HepG2 (cell line): Measurements from ENCODE around the gene HS6ST2. TPM values are rescaled to one million over a fixed set of nuclear protein-coding genes. Genes with fewer than 3 reads are reported as not detected.

Experiments
- ATAC-seq: fragments of 200-7000 bp; cut with Tn5 transposase; 3 replicates; pipeline ENCODE4 v1.9.1; 2020; ENCODE audit warnings: mild to moderate bottlenecking, moderate library complexity
- BruUV-seq: library from RNA; stranded (reverse); fragments of 400-500 nt; replicated peaks from 2 replicates; lab custom pipeline; 2021; lab: Mats Ljungman, UMichigan
- CTCF ChIA-PET: fragments of 300-600 bp; formaldehyde crosslinking; extraction: SDS; loops from one replicate; lab custom pipeline; 2021; ENCODE audit warnings: low total read pairs, inconsistent platforms, low intra/inter-chr PET ratio; lab: Yijun Ruan, JAX
- POLR2A ChIA-PET: fragments of 350-600 bp; sonication (Branson Sonifier 250); formaldehyde crosslinking; loops from one replicate; lab custom pipeline; 2020; ENCODE audit warnings: antibody characterized with exemption, inconsistent platforms; lab: Yijun Ruan, JAX
- DNase-seq: peaks from one replicate; pipeline ENCODE4 v3.0.0-alpha.2; 2015; ENCODE audit warnings: low spot score
- FAIRE-seq: peaks from 3 replicates; lab custom pipeline; 2011; peaks lifted over from hg19 to GRCh38; lab: Jason Lieb, UNC
- H2AFZ ChIP-seq: one replicate; pipeline ENCODE4 v1.6.1; 2011; ENCODE audit warnings: low read length, inconsistent platforms
- H3K27ac ChIP-seq: fragments of 300-600 bp; 3 replicates; pipeline ENCODE4 v1.8.0; 2011; ENCODE audit warnings: mixed run types, mild to moderate bottlenecking, mixed read lengths, low read length, inconsistent platforms; ENCODE audit not compliant: insufficient read depth; ENCODE audit errors: extremely low read length
- H3K27me3 ChIP-seq, 2 experiments: fragments of 200-600 bp in 1 of 2; 2 replicates in 1 of 2; 3 replicates in 1 of 2; pipeline versions ENCODE4 v1.6.0 to v1.8.0; 2011; ENCODE audit warnings: low read length in 2 of 2, mild to moderate bottlenecking in 2 of 2, moderate library complexity in 2 of 2, inconsistent platforms in 1 of 2; ENCODE audit not compliant: insufficient read depth in 2 of 2, control insufficient read depth in 1 of 2
- H3K36me3 ChIP-seq, 2 experiments: fragments of 200-600 bp in 1 of 2; replicated peaks in 1 of 2; 2 replicates in 1 of 2; 3 replicates in 1 of 2; pipeline versions ENCODE4 v1.5.1 to v1.8.0; 2011; ENCODE audit warnings: low read length in 2 of 2, inconsistent platforms in 1 of 2; ENCODE audit not compliant: insufficient read depth in 2 of 2, control insufficient read depth in 1 of 2
- H3K4me1 ChIP-seq: 2 replicates; pipeline ENCODE4 v1.5.1; 2012; ENCODE audit warnings: low read length, inconsistent platforms; ENCODE audit not compliant: insufficient read depth
- H3K4me2 ChIP-seq: 2 replicates; pipeline ENCODE4 v1.6.0; 2011; ENCODE audit warnings: low read depth, low read length, inconsistent platforms
- H3K4me3 ChIP-seq, 3 experiments: fragments of 200-600 bp in 1 of 3; sonication (generic), shearing (Covaris generic) in 1 of 3; replicated peaks in 1 of 3; 2 replicates each; pipeline ENCODE4 v1.5.1; 2011 to 2016; ENCODE audit warnings: low read length in 3 of 3, inconsistent platforms in 2 of 3, low read depth in 2 of 3, mild to moderate bottlenecking in 2 of 3, control low read depth in 1 of 3, mixed read lengths in 1 of 3; ENCODE audit not compliant: insufficient read depth in 1 of 3
- H3K79me2 ChIP-seq: one replicate; pipeline ENCODE4 v1.6.1; 2011; ENCODE audit warnings: low read length, inconsistent platforms; ENCODE audit not compliant: insufficient read depth
- H3K9ac ChIP-seq: 2 replicates; pipeline ENCODE4 v1.6.0; 2011; ENCODE audit warnings: mild to moderate bottlenecking, low read depth, low read length, inconsistent platforms; ENCODE audit not compliant: insufficient read depth
- H3K9me3 ChIP-seq: 2 replicates; pipeline ENCODE4 v1.5.1; 2012; ENCODE audit warnings: mild to moderate bottlenecking, low read length
- H4K20me1 ChIP-seq: 2 replicates; pipeline ENCODE4 v1.6.0; 2011; ENCODE audit warnings: inconsistent platforms, mild to moderate bottlenecking, low read length, moderate library complexity; ENCODE audit not compliant: insufficient read depth
- EP300 ChIP-seq, 3 experiments: sonication (generic) in 1 of 3; formaldehyde crosslinking in 1 of 3; IDR thresholded peaks; 2 replicates each; pipeline versions ENCODE4 v1.5.1 to v1.6.1; 2011 to 2020; ENCODE audit warnings: low read depth in 2 of 3, low read length in 2 of 3, borderline replicate concordance in 1 of 3, improper control_type of control experiment in 1 of 3, mild to moderate bottlenecking in 1 of 3, missing genetic modification reagents in 1 of 3, moderate library complexity in 1 of 3
- HNF4A ChIP-seq: sonication (generic); formaldehyde crosslinking; IDR thresholded peaks from 2 replicates; pipeline ENCODE4 v1.4.0; 2020; ENCODE audit warnings: missing genetic modification reagents
- MED13 ChIP-seq: sonication (generic); formaldehyde crosslinking; IDR thresholded peaks from 2 replicates; pipeline ENCODE4 v1.5.0; 2020; ENCODE audit warnings: missing genetic modification reagents
- RFX3 ChIP-seq: IDR thresholded peaks from 2 replicates; pipeline ENCODE4 v1.6.1; 2016; ENCODE audit warnings: missing biosample characterization, missing genetic modification reagents
- ZNF615 ChIP-seq: sonication (generic); formaldehyde crosslinking; IDR thresholded peaks from 2 replicates; pipeline ENCODE4 v1.5.0; 2020; ENCODE audit warnings: mild to moderate bottlenecking, missing genetic modification reagents, borderline replicate concordance
- ZNF652 ChIP-seq: IDR thresholded peaks from 2 replicates; pipeline ENCODE4 v1.6.1; 2016; ENCODE audit warnings: low read depth, borderline replicate concordance
- ZSCAN21 ChIP-seq: sonication (generic); formaldehyde crosslinking; IDR thresholded peaks from 2 replicates; pipeline ENCODE4 v1.8.0; 2022; ENCODE audit warnings: mild to moderate bottlenecking, missing genetic modification reagents, moderate library complexity, borderline replicate concordance
- WGBS: methylation state at CpG from one replicate; pipeline ENCODE4 v1.1.6; 2017; ENCODE audit warnings: low lambda C conversion rate; 5-methylcytosine and 5-hydroxymethylcytosine counted together
- in situ Hi-C: cut with HindIII; loops from 2 replicates; pipeline ENCODE4 v1.10.0; 2017; ENCODE audit warnings: low pct_unique_long_range_greater_than_20kb; ENCODE audit not compliant: extremely low pct_ligation_motif_present
- intact Hi-C: fragments of 100-400 bp; cut with micrococcal nuclease; formaldehyde crosslinking; loops from one replicate; pipeline ENCODE4 v1.10.0; 2022; ENCODE audit not compliant: unreplicated experiment
- polyA plus RNA-seq, 8 experiments: library from polyadenylated mRNA; depleted of rRNA in 3 of 8; stranded (reverse) in 7 of 8; unstranded in 1 of 8; fragments of >200 nt; fragmentation: Illumina TruSeq in 4 of 8; extraction: Trizol in 4 of 8; gene quantifications; 2 replicates each; pipeline versions ENCODE4 v1.2.1 to v1.2.3, GENCODE V29; 2011 to 2016; ENCODE audit warnings: low read depth in 4 of 8, missing spikeins in 1 of 8, mixed read lengths in 1 of 8; ENCODE audit not compliant: insufficient read depth in 1 of 8
- total RNA-seq, 5 experiments: library from RNA; depleted of rRNA; stranded (reverse); fragments of >200 nt; fragmentation: Illumina TruSeq; extraction: Trizol; gene quantifications; 2 replicates each; pipeline ENCODE4 v1.2.3, GENCODE V29; 2016; ENCODE audit warnings: low read depth in 1 of 5
- TF ChIP-seq, protein P1 (sequence below): sonication (generic); formaldehyde crosslinking; IDR thresholded peaks from 2 replicates; pipeline ENCODE4 v1.4.0; 2020; ENCODE audit warnings: mild to moderate bottlenecking, low read depth, missing genetic modification reagents
- TF ChIP-seq, protein P2 (sequence below): IDR thresholded peaks from 2 replicates; pipeline ENCODE4 v1.4.0; 2020; ENCODE audit warnings: mild to moderate bottlenecking, missing genetic modification reagents
- TF ChIP-seq, protein P3 (sequence below): sonication (generic); formaldehyde crosslinking; IDR thresholded peaks from 2 replicates; pipeline ENCODE4 v1.4.0; 2020; ENCODE audit warnings: low read depth, mild to moderate bottlenecking, missing genetic modification reagents
- TF ChIP-seq, protein P4 (sequence below): sonication (generic); formaldehyde crosslinking; IDR thresholded peaks from 2 replicates; pipeline ENCODE4 v1.5.1; 2020; ENCODE audit warnings: missing genetic modification reagents, mild to moderate bottlenecking, borderline replicate concordance
- TF ChIP-seq, protein P5 (sequence below): sonication (generic); formaldehyde crosslinking; IDR thresholded peaks from 2 replicates; pipeline ENCODE4 v1.4.0; 2020; ENCODE audit warnings: low read depth, missing genetic modification reagents

Gene HS6ST2
- total and polyA plus RNA-seq, 2 of the 13 experiments (the other 11 are each of a cell fraction or from before 2014, with no cell fraction given), result 0.05 TPM; not detected in 1

DNA sequence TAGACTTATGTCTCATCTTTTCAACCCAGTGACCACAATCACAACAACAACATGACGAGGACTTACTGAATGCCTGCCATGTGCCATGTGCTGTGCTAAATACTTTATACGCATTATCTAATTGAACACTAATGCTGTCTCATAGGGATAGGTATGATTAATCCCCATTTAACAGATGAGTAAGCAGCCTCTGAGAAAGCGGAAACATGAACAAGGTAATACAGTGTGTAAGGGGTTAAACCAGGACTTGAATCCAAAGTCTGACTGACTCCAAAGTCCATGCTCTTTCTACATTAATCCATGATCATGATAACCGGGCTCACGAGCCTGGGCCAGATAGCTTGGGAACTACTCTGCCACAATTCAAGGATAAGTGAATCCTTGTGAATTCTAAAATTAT lies 364.3 kb downstream of the HS6ST2 start:
- 64% methylated on average over 5 of the region's 5 CpGs for WGBS
- H3K9me3 ChIP-seq, result no peaks in the 10 kb centered on the region
- no TSS peak for BruUV-seq
- no peak for TF ChIP-seq RFX3 (CRISPR knock-in tag)
- no peak for TF ChIP-seq ZSCAN21 (CRISPR knock-in tag)
- TF ChIP-seq HNF4A (CRISPR knock-in tag), result peak; percentile 75
- TF ChIP-seq MED13 (CRISPR knock-in tag), result no peak
- TF ChIP-seq ZNF652 (CRISPR knock-in tag), result peak; percentile 92
- TF ChIP-seq ZNF615 (CRISPR knock-in tag), result no peak
- TF ChIP-seq, protein P1, sequence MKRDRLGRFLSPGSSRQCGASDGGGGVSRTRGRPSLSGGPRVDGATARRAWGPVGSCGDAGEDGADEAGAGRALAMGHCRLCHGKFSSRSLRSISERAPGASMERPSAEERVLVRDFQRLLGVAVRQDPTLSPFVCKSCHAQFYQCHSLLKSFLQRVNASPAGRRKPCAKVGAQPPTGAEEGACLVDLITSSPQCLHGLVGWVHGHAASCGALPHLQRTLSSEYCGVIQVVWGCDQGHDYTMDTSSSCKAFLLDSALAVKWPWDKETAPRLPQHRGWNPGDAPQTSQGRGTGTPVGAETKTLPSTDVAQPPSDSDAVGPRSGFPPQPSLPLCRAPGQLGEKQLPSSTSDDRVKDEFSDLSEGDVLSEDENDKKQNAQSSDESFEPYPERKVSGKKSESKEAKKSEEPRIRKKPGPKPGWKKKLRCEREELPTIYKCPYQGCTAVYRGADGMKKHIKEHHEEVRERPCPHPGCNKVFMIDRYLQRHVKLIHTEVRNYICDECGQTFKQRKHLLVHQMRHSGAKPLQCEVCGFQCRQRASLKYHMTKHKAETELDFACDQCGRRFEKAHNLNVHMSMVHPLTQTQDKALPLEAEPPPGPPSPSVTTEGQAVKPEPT (CRISPR knock-in tag), result no peak
- TF ChIP-seq, protein P2, sequence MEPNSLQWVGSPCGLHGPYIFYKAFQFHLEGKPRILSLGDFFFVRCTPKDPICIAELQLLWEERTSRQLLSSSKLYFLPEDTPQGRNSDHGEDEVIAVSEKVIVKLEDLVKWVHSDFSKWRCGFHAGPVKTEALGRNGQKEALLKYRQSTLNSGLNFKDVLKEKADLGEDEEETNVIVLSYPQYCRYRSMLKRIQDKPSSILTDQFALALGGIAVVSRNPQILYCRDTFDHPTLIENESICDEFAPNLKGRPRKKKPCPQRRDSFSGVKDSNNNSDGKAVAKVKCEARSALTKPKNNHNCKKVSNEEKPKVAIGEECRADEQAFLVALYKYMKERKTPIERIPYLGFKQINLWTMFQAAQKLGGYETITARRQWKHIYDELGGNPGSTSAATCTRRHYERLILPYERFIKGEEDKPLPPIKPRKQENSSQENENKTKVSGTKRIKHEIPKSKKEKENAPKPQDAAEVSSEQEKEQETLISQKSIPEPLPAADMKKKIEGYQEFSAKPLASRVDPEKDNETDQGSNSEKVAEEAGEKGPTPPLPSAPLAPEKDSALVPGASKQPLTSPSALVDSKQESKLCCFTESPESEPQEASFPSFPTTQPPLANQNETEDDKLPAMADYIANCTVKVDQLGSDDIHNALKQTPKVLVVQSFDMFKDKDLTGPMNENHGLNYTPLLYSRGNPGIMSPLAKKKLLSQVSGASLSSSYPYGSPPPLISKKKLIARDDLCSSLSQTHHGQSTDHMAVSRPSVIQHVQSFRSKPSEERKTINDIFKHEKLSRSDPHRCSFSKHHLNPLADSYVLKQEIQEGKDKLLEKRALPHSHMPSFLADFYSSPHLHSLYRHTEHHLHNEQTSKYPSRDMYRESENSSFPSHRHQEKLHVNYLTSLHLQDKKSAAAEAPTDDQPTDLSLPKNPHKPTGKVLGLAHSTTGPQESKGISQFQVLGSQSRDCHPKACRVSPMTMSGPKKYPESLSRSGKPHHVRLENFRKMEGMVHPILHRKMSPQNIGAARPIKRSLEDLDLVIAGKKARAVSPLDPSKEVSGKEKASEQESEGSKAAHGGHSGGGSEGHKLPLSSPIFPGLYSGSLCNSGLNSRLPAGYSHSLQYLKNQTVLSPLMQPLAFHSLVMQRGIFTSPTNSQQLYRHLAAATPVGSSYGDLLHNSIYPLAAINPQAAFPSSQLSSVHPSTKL (CRISPR knock-in tag), result peak; percentile 19; the same call in 1 of the 2 replicates
- TF ChIP-seq, protein P3, sequence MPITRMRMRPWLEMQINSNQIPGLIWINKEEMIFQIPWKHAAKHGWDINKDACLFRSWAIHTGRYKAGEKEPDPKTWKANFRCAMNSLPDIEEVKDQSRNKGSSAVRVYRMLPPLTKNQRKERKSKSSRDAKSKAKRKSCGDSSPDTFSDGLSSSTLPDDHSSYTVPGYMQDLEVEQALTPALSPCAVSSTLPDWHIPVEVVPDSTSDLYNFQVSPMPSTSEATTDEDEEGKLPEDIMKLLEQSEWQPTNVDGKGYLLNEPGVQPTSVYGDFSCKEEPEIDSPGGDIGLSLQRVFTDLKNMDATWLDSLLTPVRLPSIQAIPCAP, result no peak
- TF ChIP-seq, protein P4, sequence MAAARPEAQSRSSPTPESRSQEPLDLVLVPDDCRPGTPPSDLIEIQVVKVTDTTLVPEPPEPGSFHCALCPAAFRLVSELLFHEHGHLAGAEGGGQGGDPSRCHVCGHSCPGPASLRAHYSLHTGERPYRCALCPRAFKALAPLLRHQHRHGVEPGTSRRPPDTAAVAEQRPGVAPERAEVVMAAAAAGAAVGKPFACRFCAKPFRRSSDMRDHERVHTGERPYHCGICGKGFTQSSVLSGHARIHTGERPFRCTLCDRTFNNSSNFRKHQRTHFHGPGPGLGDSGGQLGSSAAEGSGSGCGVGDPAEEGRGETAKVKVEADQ, result no peak
- TF ChIP-seq, protein P5, sequence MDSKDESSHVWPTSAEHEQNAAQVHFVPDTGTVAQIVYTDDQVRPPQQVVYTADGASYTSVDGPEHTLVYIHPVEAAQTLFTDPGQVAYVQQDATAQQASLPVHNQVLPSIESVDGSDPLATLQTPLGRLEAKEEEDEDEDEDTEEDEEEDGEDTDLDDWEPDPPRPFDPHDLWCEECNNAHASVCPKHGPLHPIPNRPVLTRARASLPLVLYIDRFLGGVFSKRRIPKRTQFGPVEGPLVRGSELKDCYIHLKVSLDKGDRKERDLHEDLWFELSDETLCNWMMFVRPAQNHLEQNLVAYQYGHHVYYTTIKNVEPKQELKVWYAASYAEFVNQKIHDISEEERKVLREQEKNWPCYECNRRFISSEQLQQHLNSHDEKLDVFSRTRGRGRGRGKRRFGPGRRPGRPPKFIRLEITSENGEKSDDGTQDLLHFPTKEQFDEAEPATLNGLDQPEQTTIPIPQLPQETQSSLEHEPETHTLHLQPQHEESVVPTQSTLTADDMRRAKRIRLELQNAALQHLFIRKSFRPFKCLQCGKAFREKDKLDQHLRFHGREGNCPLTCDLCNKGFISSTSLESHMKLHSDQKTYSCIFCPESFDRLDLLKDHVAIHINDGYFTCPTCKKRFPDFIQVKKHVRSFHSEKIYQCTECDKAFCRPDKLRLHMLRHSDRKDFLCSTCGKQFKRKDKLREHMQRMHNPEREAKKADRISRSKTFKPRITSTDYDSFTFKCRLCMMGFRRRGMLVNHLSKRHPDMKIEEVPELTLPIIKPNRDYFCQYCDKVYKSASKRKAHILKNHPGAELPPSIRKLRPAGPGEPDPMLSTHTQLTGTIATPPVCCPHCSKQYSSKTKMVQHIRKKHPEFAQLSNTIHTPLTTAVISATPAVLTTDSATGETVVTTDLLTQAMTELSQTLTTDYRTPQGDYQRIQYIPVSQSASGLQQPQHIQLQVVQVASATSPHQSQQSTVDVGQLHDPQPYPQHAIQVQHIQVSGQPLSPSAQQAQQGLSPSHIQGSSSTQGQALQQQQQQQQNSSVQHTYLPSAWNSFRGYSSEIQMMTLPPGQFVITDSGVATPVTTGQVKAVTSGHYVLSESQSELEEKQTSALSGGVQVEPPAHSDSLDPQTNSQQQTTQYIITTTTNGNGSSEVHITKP, result no peak
- TF ChIP-seq EP300 (IDR thresholded peaks at IDR 0.05; ENCODE audit: low read depth in 2 of 2, low read length in 2 of 2), result peak in 1 of 2 experiments; percentile 26; a peak in 1 of 4 replicates
- no peak for TF ChIP-seq EP300 (CRISPR knock-in tag; IDR thresholded peaks at IDR 0.05; ENCODE audit: borderline replicate concordance)

More for the DNA sequence above, 364.3 kb downstream of the HS6ST2 start:
- peaks cover 66% of the 10 kb centered on the region for H3K4me1 ChIP-seq
- ATAC-seq (no peak), DNase-seq (peak; percentile 24), FAIRE-seq (peak; percentile 54)
- intact Hi-C loops, result loop anchor here (5.0 kb wide), 1 partner anchor 182 kb away; no protein-coding TSS in a partner anchor
- no peak overlapping the region for H3K4me2 ChIP-seq
- ChIA-PET POLR2A (interaction anchor here (0.9 to 1.0 kb wide), 2 partner anchors 106 to 114 kb away, joined by 3 read pairs; no protein-coding TSS in a partner anchor), CTCF (no interaction called here)
- no peaks in the 10 kb centered on the region for H3K36me3 ChIP-seq
- H4K20me1 ChIP-seq, result no peaks in the 10 kb centered on the region
- in situ Hi-C loops, result loop anchor here (5.0 kb wide), 1 partner anchor 102 kb away; no protein-coding TSS in a partner anchor
- H3K79me2 ChIP-seq, result no peaks in the 10 kb centered on the region
- H3K27ac ChIP-seq, result no peak overlapping the region
- H2AFZ ChIP-seq, result no peak overlapping the region
- no peaks in the 10 kb centered on the region for H3K27me3 ChIP-seq
- no peak overlapping the region for H3K9ac ChIP-seq
- H3K4me3 ChIP-seq, result no peak overlapping the region
